Epithelial cell of proximal tubule (primary cell): ENCODE results near the gene RPL19. TPM values are rescaled to one million over a fixed set of nuclear protein-coding genes. Genes with fewer than 3 reads are reported as not detected.

Experiments
- total RNA-seq: library from RNA; depleted of rRNA; stranded (reverse); fragments of >200 nt; gene quantifications from 2 replicates; pipeline ENCODE4 v1.2.3, GENCODE V29; 2015

The RPL19 gene
- total RNA-seq, 1 donor from 2014 or later = 2,474 TPM

Other genes starting within 250 kb of the RPL19 start
- not detected in 2 replicates for gene FBXO47, start 232.9 kb upstream of the RPL19 start, total RNA-seq
- gene PLXDC1, start 48.6 kb upstream of the RPL19 start, total RNA-seq = not detected in 2 replicates
- not detected in 2 replicates for gene ARL5C, start 34.1 kb upstream of the RPL19 start, total RNA-seq
- 2.4 and 5.9 TPM in 2 replicates for gene CACNB1, start 2.6 kb upstream of the RPL19 start, total RNA-seq
- not detected in 2 replicates for gene STAC2, start 25.7 kb downstream of the RPL19 start, total RNA-seq
- gene FBXL20, start 201.3 kb downstream of the RPL19 start, total RNA-seq = 2.7 and 9.3 TPM in 2 replicates